HS-5 (cell line): Measurements from ENCODE around the gene BHLHE40.

Experiments
- DNase-seq: peaks from one replicate; pipeline ENCODE4 v3.0.0-alpha.2; 2012; ENCODE audit warnings: low read depth

BHLHE40 gene

DNA sequence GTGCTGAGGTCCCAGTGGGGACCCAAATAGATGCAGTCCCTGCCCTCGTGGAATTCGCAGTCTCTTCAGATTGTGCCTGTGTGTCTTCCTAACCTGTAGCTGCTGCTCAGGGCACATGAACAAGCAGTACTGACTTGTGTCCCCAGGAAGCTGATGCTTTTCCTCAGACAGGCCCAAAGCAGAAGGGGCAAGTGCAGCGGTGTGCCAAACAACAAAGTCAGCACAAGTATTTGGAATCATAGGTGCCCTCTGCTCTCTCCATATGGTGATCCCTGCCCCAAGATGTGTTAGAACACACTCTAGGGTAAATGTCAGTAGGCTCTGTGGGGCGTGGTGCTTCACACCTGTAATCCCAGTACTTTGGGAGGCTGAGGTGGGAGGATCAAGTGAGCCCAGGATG is 21.9 kb downstream of the BHLHE40 start:
- DNase-seq, result no peak

DNA sequence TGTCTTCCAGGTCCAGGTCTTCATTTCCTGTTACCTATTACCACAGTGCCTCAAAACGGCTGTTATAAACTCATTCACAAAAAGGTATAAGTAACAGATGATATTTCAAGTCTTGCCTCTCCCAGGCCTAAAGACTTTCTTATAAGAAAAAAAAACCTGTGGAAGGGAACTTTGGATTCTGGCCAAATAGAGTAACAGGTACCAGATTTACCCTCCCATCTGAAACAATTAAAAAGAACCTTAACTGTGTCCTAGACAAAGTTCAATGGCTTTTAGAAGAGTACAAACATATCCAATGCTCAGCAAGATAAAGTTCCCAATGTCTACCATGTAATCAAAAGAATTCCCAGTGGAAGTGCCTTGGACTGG is 22.6 kb downstream of the BHLHE40 start:
- DNase-seq, result no peak

DNA sequence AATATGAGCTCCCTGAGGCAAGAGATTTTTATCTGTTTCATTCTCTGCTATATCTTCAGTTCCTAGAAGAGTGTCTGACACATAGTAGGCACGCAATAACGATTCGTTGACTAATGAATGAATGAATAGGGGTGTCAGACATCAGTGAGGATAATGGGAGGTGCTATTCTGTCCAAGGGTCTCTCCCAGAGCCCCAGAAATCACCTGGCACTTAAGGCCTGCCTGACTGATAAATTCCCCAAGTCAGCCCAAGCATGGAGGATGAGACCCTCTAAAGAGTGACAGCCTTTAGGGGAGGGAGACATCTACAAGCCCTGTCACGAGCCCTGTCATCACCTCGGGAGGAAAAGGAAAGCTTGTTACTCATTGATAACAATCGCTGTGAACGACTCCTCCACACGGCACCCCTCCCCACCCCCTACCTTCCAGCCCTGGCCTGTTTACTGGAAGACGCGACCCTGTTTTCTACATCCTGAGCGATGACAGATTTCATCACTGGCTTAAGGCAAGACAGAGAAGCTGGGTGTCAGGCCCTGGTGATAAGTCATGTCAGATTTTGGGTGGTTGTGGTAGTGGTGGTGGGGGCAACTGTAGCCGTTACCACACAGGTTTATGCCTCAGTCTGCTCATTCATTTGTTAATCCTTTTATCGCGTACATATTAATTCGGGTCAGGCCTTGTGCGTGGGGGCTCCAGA is 23.1 kb downstream of the BHLHE40 start:
- DNase-seq, result no peak

DNA sequence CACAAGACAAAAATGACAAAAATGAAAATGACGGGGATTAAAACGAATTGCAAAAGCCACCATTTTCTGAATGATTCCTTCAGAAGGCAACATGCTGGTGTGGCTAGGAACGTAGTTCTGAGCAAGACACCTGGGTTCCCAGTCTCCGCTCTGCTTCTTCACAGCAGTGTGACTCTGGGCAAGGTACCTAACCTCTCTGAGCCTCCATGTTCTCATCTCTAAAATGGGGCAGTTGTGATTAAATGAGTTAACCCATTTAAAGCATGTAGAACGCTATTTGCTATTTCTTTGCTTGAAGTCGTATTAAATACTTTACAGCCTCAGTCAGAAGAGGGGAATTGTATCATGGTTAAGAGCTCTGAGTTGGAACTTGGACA is 23.6 kb downstream of the BHLHE40 start:
- no peak for DNase-seq

DNA sequence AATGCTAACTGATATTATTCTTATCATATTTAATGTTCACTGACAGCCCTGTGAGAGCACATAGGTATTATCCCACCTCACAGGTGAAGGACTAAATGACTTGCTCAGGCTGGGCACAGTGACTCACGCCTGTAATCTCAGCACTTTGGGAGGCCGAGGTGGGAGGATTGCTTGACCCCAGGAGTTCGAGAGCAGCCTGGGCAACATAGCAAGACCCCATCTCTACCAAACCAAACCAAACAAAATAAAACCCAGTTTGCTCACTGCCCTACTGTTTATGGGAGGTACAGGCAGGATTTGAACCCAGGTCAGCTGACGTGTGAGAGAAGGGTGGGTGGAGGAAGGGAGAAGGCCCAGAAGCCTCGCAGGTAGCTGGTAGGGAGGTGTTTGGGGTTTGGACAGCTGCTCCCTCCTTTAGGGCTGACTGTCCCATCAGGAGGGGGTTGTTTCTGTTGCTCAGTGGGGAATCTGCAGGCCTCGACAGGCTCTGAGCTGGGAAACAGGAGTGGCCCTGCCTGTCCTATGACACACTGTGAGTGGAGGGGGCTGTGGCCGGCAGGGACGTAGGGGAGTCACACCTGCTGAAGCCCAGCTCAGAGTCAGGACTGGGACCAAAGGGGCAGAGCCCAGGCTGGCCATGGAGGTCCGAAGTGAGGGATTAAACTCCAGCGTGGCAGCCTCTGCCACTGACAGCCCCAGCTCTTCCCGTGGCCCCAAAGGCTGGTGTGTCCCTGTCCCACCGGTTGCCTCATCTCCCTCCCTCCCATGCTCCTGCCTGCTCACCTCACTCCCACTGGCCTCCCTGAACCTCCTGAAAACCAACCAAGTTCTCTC is 25.3 kb downstream of the BHLHE40 start:
- no peak for DNase-seq

DNA sequence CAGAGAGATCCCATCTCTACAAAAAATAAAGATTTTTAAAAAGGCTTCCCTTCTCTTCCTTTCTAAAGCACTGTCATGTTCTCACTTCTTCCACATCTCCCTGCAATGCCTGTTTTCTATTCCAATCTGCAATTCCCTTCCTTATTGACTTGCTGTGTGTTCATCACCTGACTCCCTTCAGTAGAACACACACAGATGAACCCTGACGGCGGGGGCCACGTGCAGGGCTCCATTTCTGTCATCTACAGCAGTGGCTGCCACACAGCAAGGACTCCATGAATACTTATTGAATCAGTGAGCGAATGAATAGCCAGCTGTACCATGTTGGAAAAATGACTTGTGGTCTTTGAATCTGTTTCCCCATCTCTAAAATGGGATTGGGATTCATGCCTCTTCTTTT is 26.1 kb downstream of the BHLHE40 start:
- no peak for DNase-seq

DNA sequence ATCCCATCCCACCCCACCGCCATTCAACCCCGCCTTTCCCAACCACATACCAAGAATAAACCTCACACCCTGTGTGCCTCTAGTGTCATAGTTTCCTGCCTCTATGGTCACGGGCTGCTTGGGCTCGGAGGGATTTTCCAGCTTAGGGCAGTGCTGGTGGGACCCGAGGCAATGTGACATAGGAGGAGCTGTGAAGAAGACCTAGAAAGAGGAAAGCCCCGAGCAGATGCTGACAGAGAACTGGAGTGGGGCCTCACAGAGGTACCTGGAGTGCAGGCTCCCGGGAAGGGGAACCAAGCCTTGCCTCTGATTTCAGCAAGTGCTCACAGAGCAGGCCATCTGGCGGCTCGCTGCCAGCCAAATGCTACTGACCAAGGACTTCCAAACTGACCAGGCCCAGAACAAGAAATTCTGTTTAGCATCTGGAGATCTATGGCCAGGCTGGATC is 27.5 kb downstream of the BHLHE40 start:
- DNase-seq, result no peak

DNA sequence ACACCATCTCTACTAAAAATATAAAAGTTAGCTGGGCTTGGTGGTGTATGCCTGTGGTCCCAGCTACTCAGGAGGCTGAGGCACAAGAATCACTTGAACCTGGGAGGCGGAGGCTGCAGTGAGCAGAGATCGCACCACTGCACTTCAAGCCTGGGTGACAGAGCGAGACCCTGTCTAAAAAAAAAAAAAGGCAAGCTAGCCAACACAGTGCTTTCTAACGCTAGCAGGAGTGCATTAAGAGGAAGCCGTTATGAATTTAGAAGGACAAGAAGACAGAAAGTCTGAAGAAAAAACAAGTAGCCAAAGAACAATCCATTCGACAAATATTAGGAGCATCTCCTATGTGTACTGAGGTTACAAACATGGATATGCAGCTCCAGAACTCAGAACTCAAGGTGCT is 28.6 kb downstream of the BHLHE40 start:
- DNase-seq, result no peak

DNA sequence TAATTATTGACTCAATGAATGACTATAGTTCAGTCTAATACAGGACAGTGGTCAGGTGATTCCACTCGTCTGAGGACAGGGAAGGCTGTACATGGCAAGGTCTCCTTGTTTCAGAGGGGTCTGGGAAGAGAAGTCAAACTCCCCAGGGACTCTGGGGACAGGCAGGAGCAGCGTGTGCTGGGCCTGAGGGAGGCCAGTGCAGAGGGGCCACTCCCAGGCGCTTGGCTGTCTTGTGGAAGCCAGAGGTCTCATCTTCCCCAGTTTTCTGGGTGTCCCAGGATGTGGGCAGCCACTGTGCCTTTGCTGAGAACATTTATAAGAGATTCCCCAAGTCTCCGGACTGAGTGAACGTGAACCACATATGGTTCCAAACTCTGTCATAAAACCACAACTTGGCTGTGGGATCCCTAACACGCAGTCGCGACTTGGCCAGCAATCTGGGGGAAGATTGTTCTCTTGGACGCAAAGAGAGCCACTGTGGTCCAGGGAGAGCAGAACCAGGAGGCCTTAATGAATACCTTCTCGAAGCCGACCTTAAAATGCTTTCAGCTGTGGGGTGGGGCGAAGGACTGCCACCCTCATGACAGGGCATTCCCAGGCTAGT is 30.4 kb downstream of the BHLHE40 start:
- no peak for DNase-seq

DNA sequence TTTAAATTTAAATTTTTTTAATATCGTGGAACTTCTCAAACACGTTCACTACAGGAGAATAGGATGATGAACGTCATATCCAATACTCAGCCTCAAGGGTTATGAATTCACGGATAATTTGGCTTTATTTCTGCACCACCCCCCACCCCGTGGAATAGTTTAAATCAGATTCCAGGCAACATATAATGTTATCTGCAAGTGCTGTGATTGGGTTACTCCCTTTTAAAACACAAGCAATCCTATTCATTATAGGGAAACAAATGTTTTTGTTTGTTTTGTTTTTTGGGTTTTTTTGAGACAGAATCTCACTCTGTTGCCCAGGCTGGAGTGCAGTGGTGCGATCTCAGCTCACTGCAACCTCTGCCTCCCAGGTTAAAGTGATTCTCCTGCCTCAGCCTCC is 30.9 kb downstream of the BHLHE40 start:
- DNase-seq, result no peak

DNA sequence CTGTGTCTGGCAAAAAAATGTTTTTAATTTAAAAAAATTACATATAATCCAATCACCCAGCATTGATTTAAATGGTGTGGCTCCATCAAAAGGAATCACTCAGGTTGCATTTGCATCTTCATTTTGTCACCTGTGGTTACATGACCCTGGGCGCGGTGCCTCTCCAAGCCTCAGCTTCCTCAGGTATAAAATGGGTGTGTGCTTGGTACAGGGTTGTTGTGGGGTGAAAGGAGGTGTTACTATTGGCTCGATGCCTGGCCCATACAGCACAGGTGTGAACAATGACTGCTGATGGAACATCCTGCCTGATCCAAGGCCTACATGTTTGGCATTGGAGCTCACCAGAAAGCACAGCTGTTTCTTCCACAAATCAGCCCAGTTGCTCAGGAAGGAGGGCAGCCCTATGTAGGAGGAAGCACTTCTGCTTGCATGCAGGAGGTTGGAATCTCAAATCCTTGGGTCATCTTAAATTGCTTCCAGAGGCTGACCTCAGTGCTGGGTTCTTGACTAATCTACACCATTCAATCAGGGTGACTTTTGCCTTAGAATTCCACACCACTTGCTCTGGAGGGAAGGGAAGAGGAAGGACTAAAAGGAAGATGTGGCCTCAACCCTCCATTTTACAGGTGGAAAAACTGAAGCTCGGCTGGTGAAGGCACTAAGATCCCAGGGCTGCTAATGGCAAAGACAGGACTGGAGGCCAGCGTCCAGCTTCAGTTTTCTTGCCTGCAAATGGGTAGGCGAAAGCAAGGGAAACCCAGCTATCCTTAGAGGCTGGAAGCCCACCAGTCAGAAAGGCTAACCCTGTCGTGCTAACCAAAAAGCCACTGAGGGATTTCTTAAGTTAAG is 31.7 kb downstream of the BHLHE40 start:
- no peak for DNase-seq

DNA sequence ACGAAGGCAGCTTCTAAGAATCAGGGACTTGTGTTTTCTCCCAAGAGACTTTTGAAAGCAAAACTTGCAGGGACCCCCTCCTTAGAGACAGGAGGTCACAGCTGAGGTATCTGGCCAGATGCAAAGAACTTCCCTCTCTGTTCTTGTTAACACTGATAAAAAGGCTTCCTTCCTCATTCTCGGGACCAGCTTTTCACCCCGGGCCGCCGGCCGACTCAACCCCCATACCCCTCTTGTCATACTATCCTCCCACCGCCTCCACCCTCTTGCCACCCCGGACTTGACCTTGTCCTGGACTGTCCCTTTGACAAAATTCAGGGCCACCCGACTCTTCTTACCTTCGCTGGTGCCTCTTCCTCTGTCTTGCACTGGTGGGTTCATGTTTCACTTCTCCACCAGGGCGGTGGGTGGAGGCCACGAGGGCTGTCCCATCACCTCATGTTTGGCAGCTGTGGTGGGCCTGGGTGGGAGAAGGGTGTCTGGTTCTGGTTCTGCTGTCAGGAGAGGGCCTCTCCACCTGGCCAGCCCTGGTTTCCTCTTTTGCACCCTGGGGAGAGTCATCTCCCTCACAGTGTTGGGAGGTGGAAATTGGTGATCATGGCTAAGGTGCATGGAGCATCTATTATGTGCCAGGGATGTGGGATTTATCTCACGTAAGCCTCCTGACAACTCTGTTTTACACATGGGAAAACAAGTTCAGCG is 32.5 kb downstream of the BHLHE40 start:
- no peak for DNase-seq

DNA sequence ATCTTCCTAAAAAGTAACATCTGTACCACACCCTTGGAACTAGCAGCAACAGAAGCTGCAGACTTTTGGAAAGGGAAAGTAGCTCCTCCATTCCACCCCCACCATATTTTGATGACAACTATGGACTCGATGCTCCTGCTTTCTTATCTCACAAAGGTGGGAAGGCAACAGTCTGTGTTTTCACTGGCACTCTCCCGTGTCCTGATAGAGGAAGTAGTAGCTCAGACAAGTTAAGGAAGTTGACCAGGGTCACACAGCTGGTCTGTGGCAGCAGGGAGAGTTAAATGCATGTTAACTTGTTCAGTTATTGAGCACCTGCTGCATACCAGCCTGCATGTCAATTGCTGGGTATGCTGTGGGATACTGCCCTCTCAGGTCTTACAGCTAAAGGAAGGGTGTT is 33.1 kb downstream of the BHLHE40 start:
- no peak for DNase-seq

DNA sequence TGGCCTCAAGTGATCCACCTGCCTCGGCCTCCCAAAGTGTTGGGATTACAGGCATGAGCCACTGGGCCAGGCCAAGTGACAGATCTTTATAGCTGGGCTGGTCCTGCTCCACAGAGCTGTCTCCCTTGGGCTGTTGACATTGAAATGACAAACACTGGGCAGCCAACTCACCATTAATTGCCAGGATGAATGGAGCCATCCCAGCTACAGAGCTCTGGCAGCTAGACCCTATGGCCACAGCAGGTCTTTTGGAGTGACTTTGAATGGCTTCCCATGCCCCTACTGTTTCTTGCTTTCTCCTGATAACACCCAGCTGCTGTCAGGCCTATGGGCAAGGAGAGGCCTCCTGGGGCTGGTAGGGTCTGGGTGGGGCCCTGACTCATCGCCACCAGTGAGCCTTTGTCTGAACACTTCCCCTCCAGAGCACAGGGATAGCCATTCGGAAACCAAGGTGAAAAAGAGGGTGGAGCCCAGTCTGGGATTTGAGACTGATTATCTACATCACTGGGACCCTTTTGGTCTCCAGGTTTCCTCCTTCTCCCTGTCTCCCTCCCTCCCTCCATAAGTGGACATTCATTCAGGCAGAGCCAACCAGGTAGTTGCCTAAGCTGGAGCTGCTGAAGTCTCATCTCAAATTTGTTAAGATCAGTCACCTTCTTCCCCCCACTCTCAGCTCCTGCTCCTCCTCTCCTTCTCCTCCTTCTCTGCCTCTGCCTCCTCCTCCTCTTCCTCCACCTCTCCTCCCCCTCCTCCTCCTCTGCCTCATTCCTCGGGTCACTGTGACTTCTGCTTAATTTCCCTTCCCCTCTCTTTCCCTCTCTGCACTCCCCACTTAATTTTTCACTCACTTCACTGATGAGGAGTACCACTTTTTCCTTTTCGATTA is 34.0 kb downstream of the BHLHE40 start:
- no peak for DNase-seq

DNA sequence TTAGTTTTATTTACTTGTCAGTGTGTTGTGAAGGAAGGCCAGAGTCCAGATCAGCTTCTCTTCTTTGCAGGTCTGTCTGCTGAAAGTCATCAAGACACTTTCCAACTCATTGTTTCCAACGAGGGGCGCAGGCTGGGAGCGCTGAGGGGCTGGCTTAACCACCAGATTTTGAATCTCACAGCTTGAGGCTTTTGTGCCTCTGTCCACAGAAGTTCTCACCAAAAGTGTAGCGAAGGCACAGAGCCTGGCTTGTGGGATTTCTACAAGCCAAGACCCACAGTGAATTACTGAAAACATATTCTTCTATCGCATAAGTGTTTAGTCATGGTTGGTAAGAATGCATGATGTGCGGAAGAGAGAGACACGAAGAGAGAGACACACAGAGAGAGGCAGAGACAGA is 35.2 kb downstream of the BHLHE40 start:
- no peak for DNase-seq

DNA sequence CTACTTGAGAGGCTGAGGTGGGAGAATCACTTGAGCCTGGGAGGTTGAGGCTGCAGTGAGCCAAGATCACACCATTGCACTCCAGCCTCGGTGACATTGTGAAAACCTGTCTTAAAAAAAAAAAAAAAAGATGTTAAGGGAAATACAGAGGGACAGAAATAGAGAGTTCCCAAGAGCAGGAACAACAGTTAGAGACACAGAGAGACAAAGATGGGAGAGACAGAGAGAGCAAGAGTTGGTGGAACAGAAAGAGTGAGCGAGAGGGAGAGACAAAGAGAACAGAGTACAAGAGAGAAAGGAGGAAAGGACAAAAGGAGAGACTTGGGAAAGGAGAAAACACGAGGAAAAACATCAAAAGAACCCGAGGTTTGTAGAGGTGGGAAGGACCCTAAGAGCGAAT is 35.8 kb downstream of the BHLHE40 start:
- DNase-seq, result no peak

DNA sequence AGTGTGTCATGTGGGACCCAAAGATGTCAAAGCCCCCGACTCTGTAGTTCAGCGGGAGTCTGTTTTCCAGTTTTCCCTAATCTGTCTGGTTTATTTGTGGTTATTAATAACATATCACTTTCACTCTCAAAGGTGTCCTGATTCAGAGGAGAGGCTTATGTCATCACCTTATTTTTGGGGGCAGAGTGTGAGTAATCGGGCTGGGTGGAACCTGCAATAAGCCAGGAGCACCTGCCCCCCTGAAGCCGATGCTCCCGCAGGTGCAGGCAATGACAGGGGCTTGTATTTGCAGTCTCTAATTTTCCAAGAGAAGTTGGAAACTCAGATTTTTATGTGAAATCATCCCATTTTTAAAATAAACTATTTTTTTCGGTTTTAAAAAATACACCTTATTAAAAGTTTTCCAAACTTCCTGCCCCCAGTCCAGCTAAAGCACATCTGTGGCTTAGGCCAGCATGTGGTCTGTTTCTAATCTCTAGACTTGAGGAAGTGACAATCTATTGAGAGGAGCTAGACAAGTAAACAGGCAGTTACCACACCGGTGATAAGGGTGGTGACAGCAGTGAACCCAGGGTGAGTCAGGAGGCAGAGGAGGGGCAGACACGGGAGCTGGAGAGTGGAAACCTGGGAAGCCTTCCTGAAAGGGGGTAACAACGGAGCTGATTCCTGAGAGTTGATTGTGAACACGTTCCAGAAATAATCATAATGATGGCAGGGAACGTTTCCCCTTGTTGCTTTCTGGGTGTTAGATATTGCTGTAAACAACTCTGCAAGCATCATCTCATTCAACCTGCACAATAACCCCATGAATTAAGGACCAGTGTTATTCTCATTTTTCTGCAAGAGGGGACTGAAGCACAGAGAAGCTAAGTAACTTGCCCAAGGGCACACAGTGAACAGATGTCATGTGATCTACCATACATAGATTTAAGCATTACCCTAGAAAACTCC is 37.2 kb downstream of the BHLHE40 start:
- DNase-seq, result no peak

DNA sequence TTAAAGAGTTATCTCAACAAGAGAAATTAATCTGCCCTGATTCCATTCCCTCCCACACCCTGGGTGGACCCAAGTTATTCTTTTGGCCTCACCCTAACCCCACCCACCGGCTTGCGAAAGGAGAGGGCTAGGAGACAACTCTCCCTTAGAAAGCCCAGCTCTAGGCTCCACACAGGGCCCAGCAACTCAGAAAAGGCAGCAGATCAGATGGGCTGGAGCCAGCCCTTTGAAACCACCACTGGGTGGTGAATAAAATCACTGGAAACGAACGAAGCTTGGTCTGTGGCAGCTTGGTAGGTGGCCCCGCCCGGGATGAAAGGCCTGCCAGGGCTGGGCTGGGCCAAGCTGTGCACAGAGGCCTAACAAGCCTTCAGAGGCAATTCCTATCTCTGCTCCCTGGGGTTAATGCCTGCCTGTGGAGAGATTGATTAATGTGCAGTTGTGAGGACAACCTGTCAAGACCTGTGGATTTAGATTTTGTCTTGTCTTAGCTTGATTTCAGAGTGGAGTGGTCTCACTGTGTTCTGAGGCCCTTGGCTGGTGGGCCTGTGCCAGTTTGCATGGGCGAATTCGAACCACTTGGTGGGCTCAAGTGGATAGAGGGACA is 38.8 kb downstream of the BHLHE40 start:
- no peak for DNase-seq
